H1 (cell line): ENCODE data around the gene ESPNL.

Source experiments
- CTCF ChIP-seq, 3 experiments: IDR thresholded peaks; 1 replicate in 2 of 3; 2 replicates in 1 of 3; pipeline versions ENCODE4 v1.5.1 to v1.6.1; 2011; ENCODE audit warnings: low read length in 3 of 3, mild to moderate bottlenecking in 3 of 3, inconsistent platforms in 2 of 3, low read depth in 1 of 3, moderate library complexity in 1 of 3; ENCODE audit not compliant: insufficient read depth in 1 of 3; ENCODE audit errors: control extremely low read depth in 1 of 3
- EGR1 ChIP-seq: IDR thresholded peaks from 2 replicates; pipeline ENCODE4 v1.6.1; 2011; ENCODE audit warnings: low read depth, low read length, borderline replicate concordance
- HDAC2 ChIP-seq, 2 experiments: fragments of 300-600 bp in 1 of 2; sonication (generic) in 1 of 2; IDR thresholded peaks; 2 replicates each; pipeline ENCODE4 v1.6.1; 2011 to 2012; ENCODE audit warnings: low read depth in 2 of 2, low read length in 2 of 2, mild to moderate bottlenecking in 2 of 2, moderate library complexity in 2 of 2, borderline replicate concordance in 1 of 2, inconsistent platforms in 1 of 2
- POLR2A ChIP-seq, 2 experiments: IDR thresholded peaks; 1 replicate in 1 of 2; 2 replicates in 1 of 2; pipeline ENCODE4 v1.6.1; 2011; ENCODE audit warnings: low read depth in 2 of 2, low read length in 2 of 2, mild to moderate bottlenecking in 2 of 2; ENCODE audit errors: control extremely low read depth in 1 of 2
- SIX5 ChIP-seq: IDR thresholded peaks from 2 replicates; pipeline ENCODE4 v1.6.1; 2011; ENCODE audit warnings: mild to moderate bottlenecking, low read depth, low read length
- TAF1 ChIP-seq: IDR thresholded peaks from 2 replicates; pipeline ENCODE4 v1.6.1; 2011; ENCODE audit warnings: mild to moderate bottlenecking, low read depth, low read length
- TF ChIP-seq, protein P1 (sequence below): IDR thresholded peaks from 2 replicates; pipeline ENCODE4 v1.6.1; 2011; ENCODE audit warnings: low read length, improper control_type of control experiment

DNA sequence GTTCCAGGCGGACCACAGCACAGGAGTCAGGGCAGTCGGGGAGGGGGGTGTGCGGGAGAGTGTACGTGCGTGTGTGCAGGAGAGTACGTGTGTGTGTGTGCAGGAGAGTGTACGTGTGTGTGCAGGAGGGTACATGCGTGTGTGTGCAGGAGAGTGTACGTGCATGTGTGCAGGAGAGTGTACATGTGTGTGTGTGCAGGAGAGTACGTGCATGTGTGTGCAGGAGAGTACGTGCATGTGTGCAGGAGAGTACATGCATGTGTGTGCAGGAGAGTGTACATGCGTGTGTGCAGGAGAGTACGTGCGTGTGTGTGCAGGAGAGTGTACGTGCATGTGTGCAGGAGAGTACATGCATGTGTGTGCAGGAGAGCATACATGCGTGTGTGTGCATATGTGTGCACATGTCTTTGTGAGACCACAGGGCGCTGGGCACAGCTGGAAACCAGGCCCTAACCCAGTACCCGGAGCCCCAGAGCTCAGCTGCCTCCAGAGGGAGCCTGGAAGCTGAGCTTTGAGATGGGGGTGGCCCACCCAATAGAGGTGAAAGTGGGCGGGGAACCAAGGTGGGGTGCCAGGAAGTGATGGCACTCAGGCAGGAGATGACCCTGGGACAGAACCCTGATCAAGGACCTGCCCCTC is 24.5 kb downstream of the ESPNL start:
- TF ChIP-seq, protein P1, sequence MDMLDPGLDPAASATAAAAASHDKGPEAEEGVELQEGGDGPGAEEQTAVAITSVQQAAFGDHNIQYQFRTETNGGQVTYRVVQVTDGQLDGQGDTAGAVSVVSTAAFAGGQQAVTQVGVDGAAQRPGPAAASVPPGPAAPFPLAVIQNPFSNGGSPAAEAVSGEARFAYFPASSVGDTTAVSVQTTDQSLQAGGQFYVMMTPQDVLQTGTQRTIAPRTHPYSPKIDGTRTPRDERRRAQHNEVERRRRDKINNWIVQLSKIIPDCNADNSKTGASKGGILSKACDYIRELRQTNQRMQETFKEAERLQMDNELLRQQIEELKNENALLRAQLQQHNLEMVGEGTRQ = no peak
- TF ChIP-seq SIX5 (no peak), CTCF (IDR thresholded peaks at IDR 0.05; ENCODE audit: control extremely low read depth in 1 of 3, insufficient read depth in 1 of 3, low read depth in 1 of 3, low read length in 3 of 3) (no peak), POLR2A (IDR thresholded peaks at IDR 0.05; ENCODE audit: control extremely low read depth in 1 of 2, low read depth in 2 of 2, low read length in 2 of 2) (no peak), HDAC2 (IDR thresholded peaks at IDR 0.05; ENCODE audit: borderline replicate concordance in 1 of 2, low read depth in 2 of 2, low read length in 2 of 2) (no peak), EGR1 (no peak), TAF1 (no peak)
